Parathyroid adenoma (tissue), 2 donors: ENCODE measurements around the gene ABHD18.
"Not testable (repeated sequence)": the region's sequence is repeated elsewhere in the genome, so short reads cannot be mapped to it uniquely, and the experiment has no call there.

Experiments used
- H2AFZ ChIP-seq: fragments of 300-600 bp; sonication (generic); one replicate; pipeline ENCODE4 v1.7.0; 2017; ENCODE audit warnings: antibody characterized with exemption, mild to moderate bottlenecking
- H3K27ac ChIP-seq: fragments of 300-600 bp; sonication (generic); one replicate; pipeline ENCODE4 v1.7.0; 2017
- H3K27me3 ChIP-seq: fragments of 300-600 bp; sonication (generic); one replicate; pipeline ENCODE4 v1.7.0; 2017; ENCODE audit warnings: low read length; ENCODE audit not compliant: control insufficient read depth, insufficient read depth
- H3K36me3 ChIP-seq: fragments of 300-600 bp; sonication (generic); one replicate; pipeline ENCODE4 v1.7.0; 2017; ENCODE audit warnings: low read length; ENCODE audit not compliant: control insufficient read depth, insufficient read depth
- H3K4me1 ChIP-seq: fragments of 300-600 bp; sonication (generic); one replicate; pipeline ENCODE4 v1.7.0; 2017; ENCODE audit warnings: control low read depth
- H3K4me2 ChIP-seq: fragments of 300-600 bp; sonication (generic); one replicate; pipeline ENCODE4 v1.7.0; 2017; ENCODE audit warnings: low read length
- H3K4me3 ChIP-seq: fragments of 300-600 bp; sonication (generic); one replicate; pipeline ENCODE4 v1.7.0; 2017; ENCODE audit warnings: low read depth, low read length
- H3K79me2 ChIP-seq: fragments of 300-600 bp; sonication (generic); one replicate; pipeline ENCODE4 v1.7.0; 2017; ENCODE audit warnings: control low read depth
- H3K9ac ChIP-seq: fragments of 300-600 bp; sonication (generic); one replicate; pipeline ENCODE4 v1.7.0; 2017; ENCODE audit warnings: mild to moderate bottlenecking
- H3K9me3 ChIP-seq: fragments of 300-600 bp; sonication (generic); one replicate; pipeline ENCODE4 v1.7.0; 2017; ENCODE audit warnings: low read length; ENCODE audit not compliant: control insufficient read depth
- CTCF ChIP-seq: fragments of 300-600 bp; sonication (generic); IDR thresholded peaks from one replicate; pipeline ENCODE4 v1.7.0; 2017; ENCODE audit warnings: antibody characterized with exemption, mild to moderate bottlenecking
- donor health status: primary hyperparathyroidism.

Gene ABHD18

DNA sequence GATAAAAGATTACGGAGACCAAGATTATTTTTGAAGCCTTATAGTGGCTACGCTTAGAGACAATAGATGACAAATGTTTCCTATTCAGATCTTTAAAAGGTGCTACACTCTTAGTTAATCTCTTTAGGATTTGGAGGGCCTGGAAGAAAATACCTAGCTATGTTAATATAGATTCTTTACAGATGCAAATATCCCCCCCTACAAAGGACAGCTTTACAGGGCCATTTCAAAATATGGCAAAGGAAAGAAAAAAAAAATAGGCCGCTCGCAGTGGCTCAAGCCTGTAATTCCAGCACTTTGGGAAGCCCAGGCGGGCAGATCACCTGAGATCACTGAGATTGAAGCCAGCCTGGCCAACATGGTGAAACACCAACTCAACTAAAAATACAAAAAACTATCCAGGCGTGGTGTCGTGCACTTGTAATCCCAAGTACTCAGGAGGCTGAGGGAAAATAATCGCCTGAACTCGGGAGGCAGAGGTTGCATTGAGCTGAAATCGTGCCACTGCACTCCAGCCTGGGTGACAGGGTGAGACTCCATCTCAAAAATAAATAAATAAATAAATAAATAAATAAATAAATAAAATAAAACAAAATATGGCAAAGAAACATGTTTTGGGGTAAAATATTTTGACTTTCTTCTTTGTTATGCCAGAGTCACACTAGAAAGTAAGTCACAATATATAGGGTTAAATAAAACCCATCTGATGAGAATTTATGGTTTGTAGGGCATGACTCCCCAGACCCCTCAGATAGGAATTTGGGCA lies 90.4 kb downstream of the ABHD18 start:
- H3K9me3 ChIP-seq, H3K27me3 ChIP-seq, H2AFZ ChIP-seq, H3K27ac ChIP-seq, H3K79me2 ChIP-seq, H3K4me3 ChIP-seq, H3K4me2 ChIP-seq, H3K9ac ChIP-seq, H3K4me1 ChIP-seq, H3K36me3 ChIP-seq: not testable (repeated sequence)

DNA sequence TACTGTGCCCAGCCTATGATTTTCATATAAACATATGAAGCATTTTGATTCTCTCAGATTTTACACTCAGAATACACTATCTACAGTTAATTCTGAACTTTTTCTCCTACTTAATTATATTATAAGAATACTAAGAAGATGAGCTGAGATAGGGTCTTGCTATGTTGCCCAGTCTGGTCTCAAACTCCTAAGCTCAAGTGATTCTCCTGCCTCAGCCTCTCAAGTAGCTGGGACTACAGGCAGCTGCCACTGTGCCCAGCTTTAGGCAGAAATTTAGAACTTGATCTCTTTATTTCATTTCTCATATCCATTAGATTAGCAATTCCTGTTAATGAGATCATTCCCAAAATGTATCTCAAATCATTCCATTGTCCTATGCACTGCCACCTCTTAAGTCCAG lies 91.2 kb downstream of the ABHD18 start:
- H2AFZ ChIP-seq: no peak overlapping the region
- no peaks in the 10 kb centered on the region for H3K9me3 ChIP-seq
- H3K27me3 ChIP-seq: no peaks in the 10 kb centered on the region
- no peak overlapping the region for H3K4me3 ChIP-seq
- H3K4me2 ChIP-seq: no peak overlapping the region
- no peak overlapping the region for H3K9ac ChIP-seq
- H3K4me1 ChIP-seq: no peaks in the 10 kb centered on the region
- TF ChIP-seq CTCF: no peak
- H3K36me3 ChIP-seq: no peaks in the 10 kb centered on the region
- H3K27ac ChIP-seq: no peak overlapping the region
- H3K79me2 ChIP-seq: no peaks in the 10 kb centered on the region

DNA sequence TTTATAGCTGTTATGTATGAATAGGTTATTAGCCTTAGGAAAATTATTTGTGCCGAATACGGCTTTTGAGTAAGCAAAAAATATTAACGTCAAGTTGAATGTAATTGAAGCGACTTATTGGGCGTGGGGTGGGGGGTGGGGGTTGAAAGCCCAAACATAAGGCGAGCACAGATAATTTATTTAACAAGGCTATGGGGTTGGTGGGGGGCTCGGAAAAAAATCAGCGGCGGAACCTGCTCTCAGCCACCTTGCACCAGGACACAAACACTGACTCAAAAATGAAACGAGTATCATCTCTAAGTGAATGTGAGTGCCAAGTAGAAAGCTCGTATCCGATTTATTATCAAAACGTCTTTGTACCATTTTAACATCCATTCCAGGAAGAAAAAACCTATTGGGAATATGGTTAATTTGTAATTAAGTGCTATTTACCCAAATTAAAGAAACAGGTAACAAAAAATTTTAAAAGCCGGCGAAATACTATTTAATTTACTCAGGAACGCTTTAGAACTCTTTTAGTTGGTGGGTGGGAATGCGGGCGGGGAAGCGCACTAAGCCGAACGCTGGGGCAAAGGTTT lies 95.0 kb downstream of the ABHD18 start:
- Histone ChIP-seq H3K27ac (peak overlapping the region; percentile 88), H3K9ac (peak overlapping the region; percentile 84), H3K27me3 (no peaks in the 10 kb centered on the region), H2AFZ (peak overlapping the region; percentile 88), H3K36me3 (no peaks in the 10 kb centered on the region), H3K4me1 (no peaks in the 10 kb centered on the region), H3K4me3 (peak overlapping the region; percentile 65), H3K4me2 (peak overlapping the region; percentile 47), H3K79me2 (peaks cover 6% of the 10 kb centered on the region), H3K9me3 (no peaks in the 10 kb centered on the region)
- TF ChIP-seq CTCF: no peak

- H2AFZ ChIP-seq: peak within 1 kb of the TSS; percentile 88
- H3K27ac ChIP-seq: peak within 1 kb of the TSS; percentile 88
- peak within 1 kb of the TSS; percentile 87 for H3K4me2 ChIP-seq
- peak within 1 kb of the TSS; percentile 84 for H3K9ac ChIP-seq
- H3K36me3 ChIP-seq: no peaks in the 10 kb centered on the region
- peak within 1 kb of the TSS; percentile 65 for H3K4me3 ChIP-seq
- H3K9me3 ChIP-seq: no peaks in the 10 kb centered on the region
- no peaks in the 10 kb centered on the region for H3K4me1 ChIP-seq
- no peaks in the 10 kb centered on the region for H3K27me3 ChIP-seq
- H3K79me2 ChIP-seq: peaks cover 8% of the 10 kb centered on the region
- TF ChIP-seq CTCF: no peak
Measured at GRCh38 chr4:128060699-128061565, 95.7 kb downstream of the ABHD18 start, which contains the start of gene LARP1B. Gene LARP1B (plus strand): TSS chr4:128061312. CDS start chr4:128074952, 13,640 bp downstream.
